OCI-LY1 (cell line): ENCODE measurements around the gene RXYLT1.

Experiments
- CTCF ChIP-seq: fragments of 200-600 bp; sonication (generic), shearing (Covaris generic); IDR thresholded peaks from 2 replicates; pipeline ENCODE4 v1.5.1; 2017; ENCODE audit warnings: mild to moderate bottlenecking, antibody characterized with exemption, low read length, moderate library complexity, mixed read lengths
- EZH2 ChIP-seq: fragments of 200-600 bp; sonication (generic), shearing (Covaris generic); IDR thresholded peaks from 2 replicates; pipeline ENCODE4 v1.8.0; 2017; ENCODE audit warnings: borderline replicate concordance, mixed run types, mild to moderate bottlenecking, antibody characterized with exemption, low read length, moderate library complexity, mixed read lengths

- TF ChIP-seq CTCF, result no peak
- TF ChIP-seq EZH2, result no peak
Measured at GRCh38 chr12:63808631-63809030, 28.9 kb downstream of the RXYLT1 start.
